WERI-Rb-1 (cell line): Measurements from ENCODE around the gene AFF3.

Experiments used
- DNase-seq: peaks from one replicate; pipeline ENCODE4 v3.0.0-alpha.2; 2020
- H3K27ac ChIP-seq: fragments of 250-450 bp; sonication (Bioruptor Pico); 2 replicates; pipeline ENCODE4 v1.5.1; 2020; ENCODE audit warnings: mild to moderate bottlenecking, moderate library complexity
- H3K27me3 ChIP-seq: fragments of 250-450 bp; sonication (Bioruptor Pico); 2 replicates; pipeline ENCODE4 v1.5.1; 2021; ENCODE audit warnings: mild to moderate bottlenecking, low read depth, moderate library complexity; ENCODE audit not compliant: insufficient read depth, severe bottlenecking
- H3K36me3 ChIP-seq: fragments of 250-450 bp; sonication (Bioruptor Pico); 2 replicates; pipeline ENCODE4 v1.5.1; 2020; ENCODE audit warnings: mild to moderate bottlenecking, moderate library complexity
- H3K4me3 ChIP-seq: 2 replicates; pipeline ENCODE4 v1.5.1; 2011; ENCODE audit warnings: low read depth, mild to moderate bottlenecking, control low read depth, low read length
- H3K9me3 ChIP-seq: fragments of 250-450 bp; sonication (Bioruptor Pico); 2 replicates; pipeline ENCODE4 v1.5.1; 2021; ENCODE audit warnings: mild to moderate bottlenecking, moderate library complexity; ENCODE audit not compliant: severe bottlenecking
- CTCF ChIP-seq: IDR thresholded peaks from 2 replicates; pipeline ENCODE4 v1.5.1; 2011; ENCODE audit warnings: low read depth, mild to moderate bottlenecking, control low read depth, inconsistent platforms, low read length

The AFF3 gene

DNA sequence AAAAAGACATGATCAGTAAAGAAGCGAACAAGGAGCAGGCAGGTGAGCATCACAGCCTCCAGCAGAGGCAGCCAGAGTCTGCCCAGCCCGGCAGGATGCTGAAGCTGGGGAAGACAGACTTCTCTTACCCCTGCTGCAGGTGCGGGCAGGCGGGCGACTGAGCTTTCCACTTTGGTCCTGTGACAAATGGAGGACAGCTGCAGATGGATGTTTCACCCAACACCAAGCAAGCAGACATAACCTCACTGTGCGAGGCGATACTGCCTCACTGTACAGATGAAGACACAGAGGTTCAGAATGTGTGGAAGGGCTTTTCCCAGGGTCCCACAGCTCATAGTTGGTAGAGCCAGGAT, 251.0 kb downstream of the AFF3 start:
- no peaks in the 10 kb centered on the region for H3K27me3 ChIP-seq
- no peak overlapping the region for H3K27ac ChIP-seq
- no peak overlapping the region for H3K4me3 ChIP-seq
- H3K9me3 ChIP-seq: no peaks in the 10 kb centered on the region
- no peak for TF ChIP-seq CTCF
- no peaks in the 10 kb centered on the region for H3K36me3 ChIP-seq
- DNase-seq: no peak

GRCh38 chr2:99890568-99891427, 251.6 kb downstream of the AFF3 start:
- H3K9me3 ChIP-seq: no peaks in the 10 kb centered on the region
- H3K27me3 ChIP-seq: no peaks in the 10 kb centered on the region
- H3K36me3 ChIP-seq: no peaks in the 10 kb centered on the region
- no peak for TF ChIP-seq CTCF
- no peak for DNase-seq
- H3K27ac ChIP-seq: no peak overlapping the region
- H3K4me3 ChIP-seq: no peak overlapping the region

DNA sequence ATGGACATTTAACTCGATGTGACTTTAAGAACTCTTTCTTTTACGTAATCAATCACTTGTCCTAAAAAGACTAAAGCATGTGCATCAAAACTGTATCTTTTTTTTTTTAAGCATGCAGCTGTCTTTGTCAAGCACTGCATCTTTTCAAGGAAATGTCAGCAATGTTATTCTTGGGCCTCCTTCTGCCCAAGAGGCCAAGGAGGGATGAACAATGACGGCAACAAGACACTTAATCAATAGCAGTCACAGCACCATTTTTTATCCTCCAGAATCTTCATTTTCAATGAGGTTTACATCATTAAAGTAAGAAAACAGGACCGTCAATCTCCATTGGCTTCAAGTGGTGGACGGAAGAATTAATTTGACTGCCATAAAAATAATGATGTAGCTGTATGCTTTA, 253.8 kb downstream of the AFF3 start:
- Histone ChIP-seq H3K9me3 (no peaks in the 10 kb centered on the region), H3K36me3 (no peaks in the 10 kb centered on the region), H3K27ac (no peak overlapping the region), H3K4me3 (no peak overlapping the region), H3K27me3 (no peaks in the 10 kb centered on the region)
- TF ChIP-seq CTCF: no peak
- no peak for DNase-seq

- DNase-seq: no peak
- no peak overlapping the region for H3K4me3 ChIP-seq
- no peak for TF ChIP-seq CTCF
Observed at GRCh38 chr2:99886418-99886817, 256.0 kb downstream of the AFF3 start.

DNA sequence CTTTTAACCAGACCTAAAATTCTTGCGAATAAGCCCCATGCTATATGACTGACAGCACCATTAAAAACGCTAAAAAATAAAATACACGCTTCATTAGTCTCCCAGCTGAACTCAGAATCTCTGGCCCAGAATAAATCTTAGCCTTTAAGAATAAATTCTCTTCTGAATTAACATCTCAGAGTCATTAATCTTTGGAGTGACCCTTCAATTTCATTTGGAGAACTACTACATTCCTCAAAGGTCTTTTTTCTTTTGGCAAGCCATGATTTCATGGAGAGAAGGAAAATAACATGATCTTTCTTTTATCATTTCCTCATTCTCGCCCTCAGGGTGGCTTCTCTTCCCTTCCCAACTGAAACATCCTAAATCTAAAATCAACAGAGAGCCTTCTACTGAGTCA, 259.0 kb downstream of the AFF3 start:
- Histone ChIP-seq H3K27me3 (no peaks in the 10 kb centered on the region), H3K4me3 (no peak overlapping the region), H3K36me3 (no peaks in the 10 kb centered on the region), H3K27ac (no peak overlapping the region), H3K9me3 (no peaks in the 10 kb centered on the region)
- DNase-seq: no peak
- no peak for TF ChIP-seq CTCF

More at GRCh38 chr2:99886418-99886817, 256.0 kb downstream of the AFF3 start:
- H3K9me3 ChIP-seq: no peaks in the 10 kb centered on the region
- no peak overlapping the region for H3K27ac ChIP-seq
- H3K27me3 ChIP-seq: no peaks in the 10 kb centered on the region
- H3K36me3 ChIP-seq: no peaks in the 10 kb centered on the region
